Measurements from ENCODE around the gene OLA1.

DNA sequence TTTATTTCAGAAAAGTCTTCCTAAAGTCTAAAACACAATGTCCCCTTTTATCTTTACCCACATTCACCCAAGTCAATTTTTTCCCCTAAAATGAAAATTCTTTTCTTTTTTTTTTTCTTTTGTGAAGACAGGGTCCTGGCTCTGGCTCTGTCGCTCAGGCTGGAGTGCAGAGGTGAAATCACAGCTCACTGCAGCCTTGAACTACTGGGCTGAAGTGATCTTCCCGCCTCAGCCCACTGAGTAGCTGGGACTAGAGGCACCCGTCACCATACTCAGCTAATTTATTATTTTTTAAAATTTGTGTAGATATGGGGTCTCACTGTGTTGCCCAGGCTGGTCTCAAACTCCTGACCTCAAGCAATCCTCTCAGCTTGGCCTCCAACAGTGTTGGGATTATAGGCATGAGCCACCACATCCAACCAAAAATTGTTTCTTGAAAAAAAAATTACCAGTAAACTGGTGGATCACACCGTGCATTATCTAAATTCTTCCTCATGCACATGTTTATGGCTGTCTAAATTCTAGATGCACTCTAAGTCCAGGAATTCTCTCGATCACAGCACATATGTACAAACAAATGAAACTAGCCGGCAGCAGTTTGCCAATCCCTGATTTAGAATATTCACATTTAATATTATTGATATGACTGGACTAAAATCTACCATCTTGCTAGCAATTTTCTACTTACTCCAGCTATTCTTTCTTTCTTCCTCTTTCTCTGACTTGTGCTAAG, 56.8 kb downstream of the OLA1 start:
- TF ChIP-seq ZNF274 (IDR thresholded peaks at IDR 0.05; ENCODE audit: low read depth, low read length) (no peak), YY1 (IDR thresholded peaks at IDR 0.05; ENCODE audit: insufficient read depth, insufficient read length) (no peak)
